Measurements from ENCODE around the gene MED13L.

- no peak for TF ChIP-seq POLR2A (IDR thresholded peaks at IDR 0.05)
- TF ChIP-seq, protein P1, sequence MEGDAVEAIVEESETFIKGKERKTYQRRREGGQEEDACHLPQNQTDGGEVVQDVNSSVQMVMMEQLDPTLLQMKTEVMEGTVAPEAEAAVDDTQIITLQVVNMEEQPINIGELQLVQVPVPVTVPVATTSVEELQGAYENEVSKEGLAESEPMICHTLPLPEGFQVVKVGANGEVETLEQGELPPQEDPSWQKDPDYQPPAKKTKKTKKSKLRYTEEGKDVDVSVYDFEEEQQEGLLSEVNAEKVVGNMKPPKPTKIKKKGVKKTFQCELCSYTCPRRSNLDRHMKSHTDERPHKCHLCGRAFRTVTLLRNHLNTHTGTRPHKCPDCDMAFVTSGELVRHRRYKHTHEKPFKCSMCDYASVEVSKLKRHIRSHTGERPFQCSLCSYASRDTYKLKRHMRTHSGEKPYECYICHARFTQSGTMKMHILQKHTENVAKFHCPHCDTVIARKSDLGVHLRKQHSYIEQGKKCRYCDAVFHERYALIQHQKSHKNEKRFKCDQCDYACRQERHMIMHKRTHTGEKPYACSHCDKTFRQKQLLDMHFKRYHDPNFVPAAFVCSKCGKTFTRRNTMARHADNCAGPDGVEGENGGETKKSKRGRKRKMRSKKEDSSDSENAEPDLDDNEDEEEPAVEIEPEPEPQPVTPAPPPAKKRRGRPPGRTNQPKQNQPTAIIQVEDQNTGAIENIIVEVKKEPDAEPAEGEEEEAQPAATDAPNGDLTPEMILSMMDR (IDR thresholded peaks at IDR 0.05), result no peak
- no peak for TF ChIP-seq POLR2AphosphoS5 (IDR thresholded peaks at IDR 0.05)
Observed at GRCh38 chr12:116090516-116090915, 187.0 kb downstream of the MED13L start.
